ENCODE results near the gene TCHH.

The TCHH gene, protein sequence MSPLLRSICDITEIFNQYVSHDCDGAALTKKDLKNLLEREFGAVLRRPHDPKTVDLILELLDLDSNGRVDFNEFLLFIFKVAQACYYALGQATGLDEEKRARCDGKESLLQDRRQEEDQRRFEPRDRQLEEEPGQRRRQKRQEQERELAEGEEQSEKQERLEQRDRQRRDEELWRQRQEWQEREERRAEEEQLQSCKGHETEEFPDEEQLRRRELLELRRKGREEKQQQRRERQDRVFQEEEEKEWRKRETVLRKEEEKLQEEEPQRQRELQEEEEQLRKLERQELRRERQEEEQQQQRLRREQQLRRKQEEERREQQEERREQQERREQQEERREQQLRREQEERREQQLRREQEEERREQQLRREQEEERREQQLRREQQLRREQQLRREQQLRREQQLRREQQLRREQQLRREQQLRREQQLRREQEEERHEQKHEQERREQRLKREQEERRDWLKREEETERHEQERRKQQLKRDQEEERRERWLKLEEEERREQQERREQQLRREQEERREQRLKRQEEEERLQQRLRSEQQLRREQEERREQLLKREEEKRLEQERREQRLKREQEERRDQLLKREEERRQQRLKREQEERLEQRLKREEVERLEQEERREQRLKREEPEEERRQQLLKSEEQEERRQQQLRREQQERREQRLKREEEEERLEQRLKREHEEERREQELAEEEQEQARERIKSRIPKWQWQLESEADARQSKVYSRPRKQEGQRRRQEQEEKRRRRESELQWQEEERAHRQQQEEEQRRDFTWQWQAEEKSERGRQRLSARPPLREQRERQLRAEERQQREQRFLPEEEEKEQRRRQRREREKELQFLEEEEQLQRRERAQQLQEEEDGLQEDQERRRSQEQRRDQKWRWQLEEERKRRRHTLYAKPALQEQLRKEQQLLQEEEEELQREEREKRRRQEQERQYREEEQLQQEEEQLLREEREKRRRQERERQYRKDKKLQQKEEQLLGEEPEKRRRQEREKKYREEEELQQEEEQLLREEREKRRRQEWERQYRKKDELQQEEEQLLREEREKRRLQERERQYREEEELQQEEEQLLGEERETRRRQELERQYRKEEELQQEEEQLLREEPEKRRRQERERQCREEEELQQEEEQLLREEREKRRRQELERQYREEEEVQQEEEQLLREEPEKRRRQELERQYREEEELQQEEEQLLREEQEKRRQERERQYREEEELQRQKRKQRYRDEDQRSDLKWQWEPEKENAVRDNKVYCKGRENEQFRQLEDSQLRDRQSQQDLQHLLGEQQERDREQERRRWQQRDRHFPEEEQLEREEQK (N-terminal part only)

DNA sequence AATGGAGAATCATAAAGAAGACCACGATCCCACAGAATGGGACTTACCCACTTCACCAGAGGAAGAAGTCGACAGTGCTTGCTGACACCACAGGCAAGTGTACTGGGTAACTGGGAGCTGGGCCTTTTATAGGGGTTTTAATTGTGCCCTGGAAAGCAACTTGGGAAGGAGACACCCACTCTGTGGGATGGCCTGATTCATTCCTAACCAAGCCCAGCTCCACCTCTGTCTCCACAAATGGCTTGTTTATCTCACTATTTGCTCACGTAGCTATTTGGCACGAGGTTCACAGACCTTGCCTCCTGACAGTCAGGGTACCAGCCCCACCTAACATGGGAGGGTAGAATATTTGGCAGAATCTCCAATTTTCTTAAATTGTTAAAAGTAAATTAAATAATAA, at the start of gene TCHH:
TSS of gene TCHH (minus strand) at position 101 of the 400 bp plus-strand sequence. CDS start 1,364 bp downstream, outside the sequence.
- Histone ChIP-seq H3K27ac (ENCODE audit: low read depth, low read length) (no peak within 1 kb of the TSS), H3K9me3 (ENCODE audit: control insufficient read depth in 1 of 2, low read length in 2 of 2) (no peaks in the 10 kb centered on the region), H3K4me3 (ENCODE audit: low read depth in 1 of 2, low read length in 2 of 2) (no peak within 1 kb of the TSS), H3K4me1 (ENCODE audit: control insufficient read depth in 1 of 2, insufficient read depth in 2 of 2, low read length in 2 of 2) (peaks cover 21 to 27% of the 10 kb centered on the region in 2 donors), H3K27me3 (ENCODE audit: control insufficient read depth in 1 of 2, insufficient read depth in 2 of 2, low read length in 2 of 2) (peaks cover 48 to 61% of the 10 kb centered on the region in 2 donors), H3K9ac (ENCODE audit: low read depth in 1 of 2, low read length in 2 of 2) (no peak within 1 kb of the TSS), H3K36me3 (ENCODE audit: control insufficient read depth in 1 of 2, insufficient read depth in 2 of 2, low read length in 2 of 2) (no peaks in the 10 kb centered on the region)

DNA sequence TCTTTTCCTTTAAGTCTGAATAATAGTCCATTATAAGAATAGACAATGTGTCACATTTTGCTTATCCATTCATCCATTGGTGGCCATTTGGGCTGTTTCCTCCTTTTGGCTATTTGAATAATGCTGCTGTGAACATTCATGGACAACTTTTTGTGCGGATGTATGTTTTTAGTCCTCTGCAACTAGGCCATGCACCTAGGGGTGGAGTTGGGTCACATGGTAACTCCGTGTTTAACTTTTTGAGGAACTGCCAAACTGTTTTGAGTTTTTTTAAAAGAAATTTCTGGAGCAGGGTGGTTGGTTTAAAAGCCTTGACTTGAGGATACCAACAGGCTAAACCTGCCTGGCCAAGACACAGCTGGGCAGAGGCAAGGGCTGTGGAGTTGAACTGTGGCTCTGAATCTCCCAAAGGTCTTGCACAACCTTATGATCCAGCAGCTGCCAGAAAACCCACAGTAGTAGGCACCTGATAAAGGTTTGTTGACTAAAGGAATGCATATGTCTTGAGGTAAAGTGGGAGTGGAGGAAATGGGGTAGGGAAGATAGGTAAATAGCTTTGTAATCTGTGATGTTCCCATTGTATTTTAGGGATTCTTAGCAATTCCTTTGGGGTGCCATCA, 49.4 kb upstream of the TCHH start:
- no peaks in the 10 kb centered on the region for H3K4me1 ChIP-seq (ENCODE audit: control insufficient read depth in 1 of 2, insufficient read depth in 2 of 2, low read length in 2 of 2)
- H3K4me3 ChIP-seq (ENCODE audit: low read depth in 1 of 2, low read length in 2 of 2), result no peak overlapping the region
- no peak overlapping the region for H3K27ac ChIP-seq (ENCODE audit: low read depth, low read length)
- no peaks in the 10 kb centered on the region for H3K36me3 ChIP-seq (ENCODE audit: control insufficient read depth in 1 of 2, insufficient read depth in 2 of 2, low read length in 2 of 2)
- no peaks in the 10 kb centered on the region for H3K9me3 ChIP-seq (ENCODE audit: control insufficient read depth in 1 of 2, low read length in 2 of 2)
- H3K9ac ChIP-seq (ENCODE audit: low read depth in 1 of 2, low read length in 2 of 2), result no peak overlapping the region
- H3K27me3 ChIP-seq (ENCODE audit: control insufficient read depth in 1 of 2, insufficient read depth in 2 of 2, low read length in 2 of 2), result peaks cover 0 to 4% of the 10 kb centered on the region in 2 donors

DNA sequence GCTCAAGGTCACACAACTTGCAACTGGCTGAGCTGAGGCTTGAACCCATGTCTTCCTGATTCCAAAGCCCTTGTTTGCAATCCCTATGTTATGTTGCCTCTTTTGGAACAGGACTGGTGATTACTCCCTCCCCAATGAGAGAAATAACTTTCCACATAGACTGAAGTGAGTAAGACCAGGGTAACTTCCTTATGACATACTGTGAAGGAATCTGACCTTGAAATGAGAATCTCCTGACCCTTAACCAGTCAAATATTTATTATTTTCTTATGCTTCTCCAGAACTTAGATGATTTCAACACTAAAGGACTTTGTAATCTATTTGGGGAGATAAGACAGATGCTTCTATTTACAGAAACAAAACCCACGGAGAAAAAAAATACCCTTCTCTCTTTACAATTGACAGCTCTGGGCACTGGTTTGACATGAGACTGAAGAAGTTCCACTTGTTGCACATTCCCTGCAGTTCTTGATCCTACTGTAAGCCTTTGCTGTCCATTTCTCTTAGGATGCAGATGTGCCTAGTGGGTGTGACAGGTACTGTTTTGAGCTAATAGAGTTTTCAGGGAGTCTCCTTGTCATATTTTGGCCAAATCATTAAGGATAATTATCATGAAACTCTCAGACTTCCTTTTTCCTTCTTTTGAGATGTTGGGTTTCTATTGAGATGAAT, 47.7 kb upstream of the TCHH start:
- H3K9ac ChIP-seq (ENCODE audit: low read depth in 1 of 2, low read length in 2 of 2), result no peak overlapping the region
- no peak overlapping the region for H3K27ac ChIP-seq (ENCODE audit: low read depth, low read length)
- H3K9me3 ChIP-seq (ENCODE audit: control insufficient read depth in 1 of 2, low read length in 2 of 2), result no peaks in the 10 kb centered on the region
- H3K36me3 ChIP-seq (ENCODE audit: control insufficient read depth in 1 of 2, insufficient read depth in 2 of 2, low read length in 2 of 2), result no peaks in the 10 kb centered on the region
- no peaks in the 10 kb centered on the region for H3K4me1 ChIP-seq (ENCODE audit: control insufficient read depth in 1 of 2, insufficient read depth in 2 of 2, low read length in 2 of 2)
- H3K4me3 ChIP-seq (ENCODE audit: low read depth in 1 of 2, low read length in 2 of 2), result no peak overlapping the region
- peaks cover 0 to 4% of the 10 kb centered on the region in 2 donors for H3K27me3 ChIP-seq (ENCODE audit: control insufficient read depth in 1 of 2, insufficient read depth in 2 of 2, low read length in 2 of 2)

DNA sequence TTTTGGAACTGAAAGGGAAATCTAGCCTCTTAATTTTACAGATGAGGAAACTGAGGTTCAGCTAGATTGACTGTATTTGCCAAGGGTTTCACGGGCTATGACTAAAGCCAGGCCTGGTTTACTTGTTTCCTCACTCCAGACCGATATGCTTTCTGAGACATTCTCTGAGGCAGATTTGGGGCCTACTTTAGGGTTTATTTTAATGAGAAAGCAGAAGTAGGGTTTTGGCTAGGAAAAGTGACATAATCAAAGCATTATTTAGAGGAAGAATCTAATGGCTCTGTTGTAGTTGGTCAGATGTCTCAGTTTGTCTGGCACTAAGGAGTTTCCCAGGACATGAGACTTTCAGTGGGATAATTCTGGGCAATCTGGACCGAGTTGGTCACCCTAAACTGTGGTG, 45.3 kb upstream of the TCHH start:
- Histone ChIP-seq H3K27me3 (ENCODE audit: control insufficient read depth in 1 of 2, insufficient read depth in 2 of 2, low read length in 2 of 2) (no peaks in the 10 kb centered on the region), H3K4me3 (ENCODE audit: low read depth in 1 of 2, low read length in 2 of 2) (no peak overlapping the region), H3K27ac (ENCODE audit: low read depth, low read length) (no peak overlapping the region), H3K36me3 (ENCODE audit: control insufficient read depth in 1 of 2, insufficient read depth in 2 of 2, low read length in 2 of 2) (no peaks in the 10 kb centered on the region), H3K4me1 (ENCODE audit: control insufficient read depth in 1 of 2, insufficient read depth in 2 of 2, low read length in 2 of 2) (no peaks in the 10 kb centered on the region), H3K9ac (ENCODE audit: low read depth in 1 of 2, low read length in 2 of 2) (no peak overlapping the region), H3K9me3 (ENCODE audit: control insufficient read depth in 1 of 2, low read length in 2 of 2) (no peaks in the 10 kb centered on the region)

DNA sequence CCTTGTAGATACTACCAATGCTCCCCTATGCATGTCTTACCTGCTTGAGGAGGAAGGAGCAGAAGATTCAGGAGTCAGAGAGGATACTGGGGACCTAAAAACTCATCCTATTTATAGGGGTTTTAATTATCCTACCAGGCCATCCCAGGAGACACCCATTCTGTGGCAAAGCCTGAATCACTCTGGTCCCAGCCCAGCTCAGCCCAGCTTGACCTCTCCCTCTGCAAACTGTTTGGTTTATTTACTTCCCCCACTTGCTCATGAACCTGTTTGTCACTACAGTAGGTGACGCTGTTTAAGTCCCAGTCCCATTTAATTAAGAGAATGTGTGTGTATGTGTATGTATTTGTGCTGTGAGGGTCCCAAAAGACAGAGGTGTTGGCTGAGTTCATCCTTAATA, 43.9 kb upstream of the TCHH start, which contains the start of gene RPTN:
TSS of gene RPTN (minus strand) at position 85 of the 400 bp plus-strand sequence. CDS start 1,339 bp downstream, outside the sequence.
- Histone ChIP-seq H3K9ac (ENCODE audit: low read depth in 1 of 2, low read length in 2 of 2) (no peak within 1 kb of the TSS), H3K36me3 (ENCODE audit: control insufficient read depth in 1 of 2, insufficient read depth in 2 of 2, low read length in 2 of 2) (no peaks in the 10 kb centered on the region), H3K27me3 (ENCODE audit: control insufficient read depth in 1 of 2, insufficient read depth in 2 of 2, low read length in 2 of 2) (no peaks in the 10 kb centered on the region), H3K27ac (ENCODE audit: low read depth, low read length) (no peak within 1 kb of the TSS), H3K9me3 (ENCODE audit: control insufficient read depth in 1 of 2, low read length in 2 of 2) (no peaks in the 10 kb centered on the region), H3K4me3 (ENCODE audit: low read depth in 1 of 2, low read length in 2 of 2) (no peak within 1 kb of the TSS), H3K4me1 (ENCODE audit: control insufficient read depth in 1 of 2, insufficient read depth in 2 of 2, low read length in 2 of 2) (no peaks in the 10 kb centered on the region)

DNA sequence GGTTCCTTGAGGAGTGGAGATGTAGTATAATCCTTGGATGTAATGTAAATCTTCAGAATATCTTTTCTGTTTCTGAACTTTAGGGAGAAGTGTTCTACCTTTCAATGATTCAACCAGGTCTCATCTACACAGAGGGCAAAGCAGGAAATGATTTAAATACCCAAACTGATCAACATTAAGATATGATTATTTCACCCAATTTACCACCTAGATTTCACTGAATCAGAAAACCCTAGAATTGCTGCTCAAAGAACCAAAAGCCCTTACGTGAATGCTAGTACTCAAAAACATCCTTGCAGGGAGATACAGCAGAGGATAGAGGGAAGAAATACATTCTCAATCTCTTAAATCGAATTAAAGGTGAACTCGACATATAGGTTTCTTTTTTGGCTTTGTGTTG, 38.8 kb upstream of the TCHH start:
- no peak overlapping the region for H3K4me3 ChIP-seq (ENCODE audit: low read depth in 1 of 2, low read length in 2 of 2)
- no peaks in the 10 kb centered on the region for H3K36me3 ChIP-seq (ENCODE audit: control insufficient read depth in 1 of 2, insufficient read depth in 2 of 2, low read length in 2 of 2)
- no peaks in the 10 kb centered on the region for H3K4me1 ChIP-seq (ENCODE audit: control insufficient read depth in 1 of 2, insufficient read depth in 2 of 2, low read length in 2 of 2)
- no peaks in the 10 kb centered on the region for H3K9me3 ChIP-seq (ENCODE audit: control insufficient read depth in 1 of 2, low read length in 2 of 2)
- no peak overlapping the region for H3K27ac ChIP-seq (ENCODE audit: low read depth, low read length)
- no peaks in the 10 kb centered on the region for H3K27me3 ChIP-seq (ENCODE audit: control insufficient read depth in 1 of 2, insufficient read depth in 2 of 2, low read length in 2 of 2)
- no peak overlapping the region for H3K9ac ChIP-seq (ENCODE audit: low read depth in 1 of 2, low read length in 2 of 2)

DNA sequence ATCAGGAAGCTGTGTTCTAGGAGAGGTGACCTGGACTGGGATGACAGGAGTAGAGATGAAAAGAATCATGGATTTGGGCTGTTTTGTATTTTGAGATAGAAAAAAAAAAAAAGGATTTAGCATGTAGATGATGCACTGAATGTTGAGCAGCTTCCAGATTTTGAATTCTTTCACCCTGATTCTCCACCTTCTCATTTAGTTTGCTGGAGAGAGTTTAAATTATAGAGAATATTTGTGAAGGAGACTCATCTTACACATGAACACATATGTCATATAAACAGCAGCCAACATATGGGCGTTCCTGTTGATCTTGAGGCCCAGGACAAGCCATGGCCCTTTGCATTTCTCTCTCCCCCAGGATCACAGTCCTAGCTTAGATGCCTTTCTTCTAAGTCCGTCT, 36.4 kb upstream of the TCHH start:
- H3K36me3 ChIP-seq (ENCODE audit: control insufficient read depth in 1 of 2, insufficient read depth in 2 of 2, low read length in 2 of 2), result no peaks in the 10 kb centered on the region
- H3K9ac ChIP-seq (ENCODE audit: low read depth in 1 of 2, low read length in 2 of 2), result no peak overlapping the region
- no peaks in the 10 kb centered on the region for H3K4me1 ChIP-seq (ENCODE audit: control insufficient read depth in 1 of 2, insufficient read depth in 2 of 2, low read length in 2 of 2)
- no peak overlapping the region for H3K4me3 ChIP-seq (ENCODE audit: low read depth in 1 of 2, low read length in 2 of 2)
- H3K27ac ChIP-seq (ENCODE audit: low read depth, low read length), result no peak overlapping the region
- H3K9me3 ChIP-seq (ENCODE audit: control insufficient read depth in 1 of 2, low read length in 2 of 2), result peaks cover 8 to 12% of the 10 kb centered on the region in 2 donors
- no peaks in the 10 kb centered on the region for H3K27me3 ChIP-seq (ENCODE audit: control insufficient read depth in 1 of 2, insufficient read depth in 2 of 2, low read length in 2 of 2)

DNA sequence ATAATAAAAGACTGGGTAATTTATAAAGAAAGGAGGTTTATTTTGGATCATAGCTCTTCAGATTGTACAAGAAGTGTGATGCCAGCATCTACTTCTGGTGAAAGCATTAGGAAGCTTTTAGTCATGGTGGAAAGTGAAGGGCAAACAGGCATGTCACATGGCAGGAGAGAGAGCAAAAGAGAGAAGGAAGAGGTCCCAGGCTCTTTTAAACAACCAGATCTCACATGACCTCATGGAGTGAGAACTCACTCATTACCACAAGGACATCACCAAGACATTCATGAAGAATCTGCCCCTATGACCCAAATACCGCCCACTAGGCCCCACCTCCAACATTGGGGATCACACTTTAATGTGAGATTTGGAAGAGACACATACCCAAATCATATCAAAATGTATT, 33.7 kb upstream of the TCHH start:
- Histone ChIP-seq H3K4me3 (ENCODE audit: low read depth in 1 of 2, low read length in 2 of 2) (no peak overlapping the region), H3K4me1 (ENCODE audit: control insufficient read depth in 1 of 2, insufficient read depth in 2 of 2, low read length in 2 of 2) (no peaks in the 10 kb centered on the region), H3K27ac (ENCODE audit: low read depth, low read length) (no peak overlapping the region), H3K9ac (ENCODE audit: low read depth in 1 of 2, low read length in 2 of 2) (no peak overlapping the region), H3K27me3 (ENCODE audit: control insufficient read depth in 1 of 2, insufficient read depth in 2 of 2, low read length in 2 of 2) (no peaks in the 10 kb centered on the region), H3K36me3 (ENCODE audit: control insufficient read depth in 1 of 2, insufficient read depth in 2 of 2, low read length in 2 of 2) (no peaks in the 10 kb centered on the region), H3K9me3 (ENCODE audit: control insufficient read depth in 1 of 2, low read length in 2 of 2) (peaks cover 8 to 12% of the 10 kb centered on the region in 2 donors)

DNA sequence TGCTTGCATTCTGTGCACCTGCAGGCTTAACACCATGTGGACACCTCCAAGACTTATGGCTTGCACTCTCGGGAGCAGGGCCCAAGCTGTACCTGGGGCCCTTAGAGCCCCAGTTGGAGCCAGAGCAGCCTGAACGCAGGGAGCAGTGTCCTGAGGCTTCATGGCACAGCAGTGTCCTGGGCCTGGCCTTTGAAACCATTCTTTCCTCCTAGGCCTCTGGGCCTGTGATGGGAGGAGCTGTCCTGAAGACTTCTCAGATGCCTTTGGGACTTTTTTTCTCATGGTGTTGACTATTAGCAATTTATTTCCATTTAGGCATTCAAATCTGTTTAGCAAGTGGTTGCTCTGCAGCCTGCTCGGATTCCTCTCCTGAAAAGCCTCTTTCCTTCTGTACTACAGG, 32.8 kb upstream of the TCHH start:
- H3K4me1 ChIP-seq (ENCODE audit: control insufficient read depth in 1 of 2, insufficient read depth in 2 of 2, low read length in 2 of 2), result no peaks in the 10 kb centered on the region
- H3K27me3 ChIP-seq (ENCODE audit: control insufficient read depth in 1 of 2, insufficient read depth in 2 of 2, low read length in 2 of 2), result no peaks in the 10 kb centered on the region
- H3K9me3 ChIP-seq (ENCODE audit: control insufficient read depth in 1 of 2, low read length in 2 of 2), result peaks cover 8 to 12% of the 10 kb centered on the region in 2 donors
- H3K27ac ChIP-seq (ENCODE audit: low read depth, low read length), result no peak overlapping the region
- H3K9ac ChIP-seq (ENCODE audit: low read depth in 1 of 2, low read length in 2 of 2), result no peak overlapping the region
- H3K4me3 ChIP-seq (ENCODE audit: low read depth in 1 of 2, low read length in 2 of 2), result no peak overlapping the region
- no peaks in the 10 kb centered on the region for H3K36me3 ChIP-seq (ENCODE audit: control insufficient read depth in 1 of 2, insufficient read depth in 2 of 2, low read length in 2 of 2)
